Esophagus muscularis mucosa (tissue), 4 donors: ENCODE data around the gene STK24. TPM values are rescaled to one million over a fixed set of nuclear protein-coding genes. Genes with fewer than 3 reads are reported as not detected.

Experiments used
- DNase-seq: peaks from one replicate; pipeline ENCODE4 v3.0.0-alpha.2; 2017; ENCODE audit errors: extremely low spot score
- H3K27ac ChIP-seq, 4 donors: fragments of 200-600 bp; sonication (generic); replicated peaks in 1 of 4; 1 replicate in 3 of 4; 2 replicates in 1 of 4; pipeline ENCODE4 v1.5.1; 2016 to 2019; ENCODE audit warnings: mild to moderate bottlenecking in 1 of 4
- H3K27me3 ChIP-seq, 4 donors: fragments of 200-600 bp; sonication (generic); one replicate each; pipeline versions ENCODE4 v1.5.1 to v1.6.0; 2016 to 2019
- H3K36me3 ChIP-seq, 4 donors: fragments of 200-600 bp; sonication (generic); one replicate each; pipeline ENCODE4 v1.5.1; 2016 to 2019
- H3K4me1 ChIP-seq, 4 donors: fragments of 200-600 bp; sonication (generic); one replicate each; pipeline ENCODE4 v1.5.1; 2016 to 2019
- H3K4me3 ChIP-seq, 4 donors: fragments of 200-600 bp; sonication (generic); 1 replicate in 2 of 4; 2 replicates in 2 of 4; pipeline ENCODE4 v1.5.1; 2016 to 2019; ENCODE audit warnings: mild to moderate bottlenecking in 4 of 4, moderate library complexity in 1 of 4
- H3K9me3 ChIP-seq, 4 donors: fragments of 200-600 bp; sonication (generic); 1 replicate in 3 of 4; 2 replicates in 1 of 4; pipeline ENCODE4 v1.5.1; 2016 to 2019
- EP300 ChIP-seq: sonication (generic); formaldehyde crosslinking; IDR thresholded peaks from one replicate; pipeline ENCODE4 v1.6.1; 2017; ENCODE audit warnings: antibody characterized with exemption
- POLR2A ChIP-seq: fragments of 450-650 bp; IDR thresholded peaks from one replicate; pipeline ENCODE4 v1.6.1; 2017; ENCODE audit warnings: antibody characterized with exemption, moderate library complexity, mild to moderate bottlenecking, low read depth
- POLR2AphosphoS5 ChIP-seq, 2 donors: sonication (generic); formaldehyde crosslinking; IDR thresholded peaks; one replicate each; pipeline ENCODE4 v1.6.1; 2017; ENCODE audit warnings: antibody characterized with exemption in 2 of 2
- WGBS: methylation state at CpG from one replicate; pipeline ENCODE4 v1.1.5; 2018; 5-methylcytosine and 5-hydroxymethylcytosine counted together
- intact Hi-C: fragments of 100-400 bp; cut with DNase I; formaldehyde crosslinking; loops from one replicate; pipeline ENCODE4 v1.15.1; 2023
- total RNA-seq, 4 donors: library from RNA; depleted of rRNA; stranded (reverse); fragments of >200 nt; gene quantifications; one replicate each; pipeline versions ENCODE4 v1.1.0 to v1.2.1, GENCODE V29; 2016
- TF ChIP-seq, protein P1 (sequence below), 3 experiments: fragments of 200-600 bp in 2 of 3; fragments of 450-650 bp in 1 of 3; sonication (generic) in 2 of 3; IDR thresholded peaks; one replicate each; pipeline ENCODE4 v1.5.1; 2017 to 2019; ENCODE audit warnings: antibody characterized with exemption in 3 of 3, mild to moderate bottlenecking in 2 of 3, moderate library complexity in 1 of 3

Gene STK24
- total RNA-seq, 4 donors from 2014 or later, result 61.9 to 108 (median 96.7) TPM

DNA sequence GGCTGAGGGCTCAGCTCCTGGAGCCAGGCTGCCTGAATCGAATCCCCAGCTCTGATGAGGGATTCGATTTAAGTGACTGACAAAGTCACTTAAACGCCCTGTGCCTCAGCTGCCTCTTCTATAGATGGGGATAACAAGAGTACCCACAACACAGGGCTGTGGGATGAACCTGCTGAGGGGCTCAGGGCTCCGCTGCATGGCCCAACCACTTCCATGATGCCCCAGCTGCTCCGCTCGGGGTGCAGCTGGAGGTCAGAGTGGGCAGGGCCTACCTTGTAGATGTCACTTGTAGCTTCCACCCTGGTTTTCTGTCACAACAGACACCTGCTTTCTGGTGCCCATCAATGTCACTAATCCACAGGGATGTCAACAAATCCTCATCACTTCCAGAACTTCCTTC, 39.2 kb downstream of the STK24 start:
- H3K4me3 ChIP-seq, result no peak overlapping the region
- DNase-seq, result no peak
- no peaks in the 10 kb centered on the region for H3K9me3 ChIP-seq
- no peak overlapping the region for H3K27ac ChIP-seq
- 94% methylated on average over 6 of the region's 6 CpGs for WGBS
- intact Hi-C loops, result no loop called here
- H3K4me1 ChIP-seq, result peaks cover 52 to 93% (median 89%) of the 10 kb centered on the region in 4 donors
- no peaks in the 10 kb centered on the region for H3K27me3 ChIP-seq
- no peak for TF ChIP-seq POLR2AphosphoS5 (IDR thresholded peaks at IDR 0.05)
- TF ChIP-seq, protein P1, sequence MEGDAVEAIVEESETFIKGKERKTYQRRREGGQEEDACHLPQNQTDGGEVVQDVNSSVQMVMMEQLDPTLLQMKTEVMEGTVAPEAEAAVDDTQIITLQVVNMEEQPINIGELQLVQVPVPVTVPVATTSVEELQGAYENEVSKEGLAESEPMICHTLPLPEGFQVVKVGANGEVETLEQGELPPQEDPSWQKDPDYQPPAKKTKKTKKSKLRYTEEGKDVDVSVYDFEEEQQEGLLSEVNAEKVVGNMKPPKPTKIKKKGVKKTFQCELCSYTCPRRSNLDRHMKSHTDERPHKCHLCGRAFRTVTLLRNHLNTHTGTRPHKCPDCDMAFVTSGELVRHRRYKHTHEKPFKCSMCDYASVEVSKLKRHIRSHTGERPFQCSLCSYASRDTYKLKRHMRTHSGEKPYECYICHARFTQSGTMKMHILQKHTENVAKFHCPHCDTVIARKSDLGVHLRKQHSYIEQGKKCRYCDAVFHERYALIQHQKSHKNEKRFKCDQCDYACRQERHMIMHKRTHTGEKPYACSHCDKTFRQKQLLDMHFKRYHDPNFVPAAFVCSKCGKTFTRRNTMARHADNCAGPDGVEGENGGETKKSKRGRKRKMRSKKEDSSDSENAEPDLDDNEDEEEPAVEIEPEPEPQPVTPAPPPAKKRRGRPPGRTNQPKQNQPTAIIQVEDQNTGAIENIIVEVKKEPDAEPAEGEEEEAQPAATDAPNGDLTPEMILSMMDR (IDR thresholded peaks at IDR 0.05), result no peak
- TF ChIP-seq EP300, result no peak
- no peak for TF ChIP-seq POLR2A
- H3K36me3 ChIP-seq, result peaks cover 0 to 4% (median 0%) of the 10 kb centered on the region in 4 donors

DNA sequence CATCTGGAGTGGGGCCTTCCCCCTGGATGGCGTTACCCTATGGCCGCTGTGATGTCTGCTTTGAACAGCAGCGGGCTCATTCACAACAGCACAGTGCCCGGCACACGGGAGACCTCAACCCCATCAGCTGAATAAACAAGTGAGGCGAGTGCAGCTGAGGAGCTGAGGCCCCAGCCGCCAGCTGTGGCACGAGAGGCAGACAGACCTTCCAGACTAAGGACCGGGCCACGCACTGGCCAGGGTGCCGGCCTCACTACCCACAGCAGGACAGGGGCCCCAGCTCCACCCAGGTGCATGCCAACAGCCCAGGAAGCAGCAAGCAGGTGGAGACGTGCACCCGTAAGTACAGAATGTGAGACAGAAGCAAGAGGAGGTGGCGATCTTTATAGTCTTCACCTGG, 39.6 kb downstream of the STK24 start:
- H3K4me3 ChIP-seq, result no peak overlapping the region
- no peak overlapping the region for H3K27ac ChIP-seq
- H3K4me1 ChIP-seq, result peaks cover 48 to 90% (median 85%) of the 10 kb centered on the region in 4 donors
- H3K36me3 ChIP-seq, result peaks cover 0 to 4% (median 0%) of the 10 kb centered on the region in 4 donors
- H3K9me3 ChIP-seq, result no peaks in the 10 kb centered on the region
- 83% methylated on average over 11 of the region's 14 CpGs for WGBS
- intact Hi-C loops, result no loop called here
- no peaks in the 10 kb centered on the region for H3K27me3 ChIP-seq
- DNase-seq, result no peak
- TF ChIP-seq POLR2AphosphoS5 (IDR thresholded peaks at IDR 0.05) (no peak), POLR2A (no peak), EP300 (no peak)
- TF ChIP-seq, protein P1 (IDR thresholded peaks at IDR 0.05), result no peak

DNA sequence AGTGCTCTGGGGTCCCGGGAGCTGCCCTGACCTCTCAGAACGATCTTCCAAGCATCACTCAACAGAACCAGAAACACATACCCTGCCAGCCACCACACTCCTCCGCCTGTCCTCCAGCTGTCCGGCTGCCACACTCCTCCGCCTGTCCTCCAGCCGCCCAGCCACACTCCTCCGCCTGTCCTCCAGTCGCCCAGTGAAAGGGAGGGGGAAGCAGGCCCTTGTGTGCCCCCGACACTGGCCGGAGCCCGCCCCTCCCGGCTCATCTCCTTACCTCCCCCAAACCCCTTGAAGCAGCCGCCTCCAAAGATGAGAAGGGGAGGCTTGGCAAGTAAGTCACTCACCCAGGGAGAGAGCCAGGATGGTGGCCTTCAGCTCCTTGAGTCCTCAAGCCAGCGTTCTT, 40.2 kb downstream of the STK24 start:
- Histone ChIP-seq H3K27ac (no peak overlapping the region), H3K4me3 (no peak overlapping the region), H3K9me3 (no peaks in the 10 kb centered on the region), H3K36me3 (peaks cover 0 to 4% (median 0%) of the 10 kb centered on the region in 4 donors), H3K27me3 (no peaks in the 10 kb centered on the region), H3K4me1 (peaks cover 42 to 89% (median 83%) of the 10 kb centered on the region in 4 donors)
- TF ChIP-seq, protein P1 (IDR thresholded peaks at IDR 0.05), result no peak
- TF ChIP-seq EP300 (no peak), POLR2AphosphoS5 (IDR thresholded peaks at IDR 0.05) (no peak), POLR2A (no peak)
- intact Hi-C loops, result no loop called here
- 88% methylated on average over 14 of the region's 14 CpGs for WGBS
- DNase-seq, result no peak

DNA sequence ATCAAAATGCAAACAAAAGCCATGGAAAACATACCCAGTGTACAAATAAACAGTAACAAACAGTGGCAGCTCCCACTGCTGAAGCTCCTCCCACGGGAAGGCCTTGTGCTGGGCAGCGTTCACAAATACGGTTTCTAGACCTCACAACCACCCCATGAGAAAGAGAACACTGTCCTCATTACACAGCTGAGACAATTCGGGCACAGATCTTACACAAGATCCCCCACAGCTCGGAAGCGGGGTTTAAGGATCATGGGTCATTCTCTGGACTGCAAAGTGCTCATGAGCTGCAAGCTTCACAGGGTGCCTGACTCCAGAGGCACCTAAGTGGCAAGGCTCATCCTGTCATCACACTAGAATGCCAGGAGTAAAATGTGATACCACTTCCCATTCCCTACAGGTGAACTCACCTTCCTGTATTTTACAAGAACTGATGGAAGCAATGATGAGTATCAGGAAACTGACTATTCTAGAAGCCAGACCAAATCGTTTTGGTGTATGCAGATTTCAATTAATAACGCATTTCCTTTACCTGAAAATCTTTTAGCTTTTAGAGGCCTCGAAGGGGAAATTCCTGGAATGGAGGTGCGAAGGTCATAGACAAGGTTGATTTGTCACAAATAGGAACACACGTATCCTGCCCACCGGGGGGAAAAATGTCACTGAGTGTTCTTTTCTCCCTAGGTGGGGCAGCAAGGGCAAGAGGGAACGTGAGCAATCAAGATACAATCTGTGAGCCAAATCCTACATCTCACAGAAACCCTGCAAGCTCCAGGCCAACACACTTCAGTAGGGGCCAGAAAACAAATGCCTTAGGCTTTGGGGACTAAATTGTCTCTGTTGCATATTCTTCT, 41.2 kb downstream of the STK24 start:
- H3K4me3 ChIP-seq, result no peak overlapping the region
- no peaks in the 10 kb centered on the region for H3K9me3 ChIP-seq
- no peak overlapping the region for H3K27ac ChIP-seq
- no peaks in the 10 kb centered on the region for H3K27me3 ChIP-seq
- peaks cover 0 to 4% (median 0%) of the 10 kb centered on the region in 4 donors for H3K36me3 ChIP-seq
- TF ChIP-seq EP300 (no peak), POLR2AphosphoS5 (IDR thresholded peaks at IDR 0.05) (no peak), POLR2A (no peak)
- TF ChIP-seq, protein P1 (IDR thresholded peaks at IDR 0.05), result no peak
- no peak for DNase-seq
- peaks cover 32 to 89% (median 81%) of the 10 kb centered on the region in 4 donors for H3K4me1 ChIP-seq
- WGBS, result 72% methylated on average over 13 of the region's 13 CpGs
- intact Hi-C loops, result no loop called here
